GM12891 (cell line): ENCODE measurements around the gene MAP3K3.

Experiments
- POLR2A ChIP-seq: IDR thresholded peaks from 2 replicates; pipeline ENCODE4 v1.6.1; 2011; ENCODE audit warnings: low read depth, low read length, control low read depth
- POLR2AphosphoS5 ChIP-seq: IDR thresholded peaks from 2 replicates; pipeline ENCODE4 v1.6.1; 2011; ENCODE audit warnings: low read depth, low read length, control low read depth
- POU2F2 ChIP-seq: IDR thresholded peaks from 2 replicates; pipeline ENCODE4 v1.6.1; 2011; ENCODE audit warnings: low read depth, mild to moderate bottlenecking, control low read depth, low read length, moderate library complexity
- SPI1 ChIP-seq: IDR thresholded peaks from 2 replicates; pipeline ENCODE4 v1.6.1; 2011; ENCODE audit warnings: low read depth, low read length, control low read depth
- TAF1 ChIP-seq: IDR thresholded peaks from 2 replicates; pipeline ENCODE4 v1.6.1; 2011; ENCODE audit warnings: low read depth, low read length, control low read depth

GRCh38 chr17:63595132-63595531 is 27.1 kb upstream of the MAP3K3 start:
- TF ChIP-seq POLR2AphosphoS5 (no peak), TAF1 (no peak), POU2F2 (no peak), POLR2A (no peak), SPI1 (no peak)
